HepG2 (cell line): Measurements from ENCODE around the gene LTA. TPM values are rescaled to one million over a fixed set of nuclear protein-coding genes. Genes with fewer than 3 reads are reported as not detected.

Source experiments
- ATAC-seq: fragments of 200-7000 bp; cut with Tn5 transposase; 3 replicates; pipeline ENCODE4 v1.9.1; 2020; ENCODE audit warnings: mild to moderate bottlenecking, moderate library complexity
- BruUV-seq: library from RNA; stranded (reverse); fragments of 400-500 nt; replicated peaks from 2 replicates; lab custom pipeline; 2021; lab: Mats Ljungman, UMichigan
- CTCF ChIA-PET: fragments of 300-600 bp; formaldehyde crosslinking; extraction: SDS; loops from one replicate; lab custom pipeline; 2021; ENCODE audit warnings: low total read pairs, inconsistent platforms, low intra/inter-chr PET ratio; lab: Yijun Ruan, JAX
- POLR2A ChIA-PET: fragments of 350-600 bp; sonication (Branson Sonifier 250); formaldehyde crosslinking; loops from one replicate; lab custom pipeline; 2020; ENCODE audit warnings: antibody characterized with exemption, inconsistent platforms; lab: Yijun Ruan, JAX
- DNase-seq: peaks from one replicate; pipeline ENCODE4 v3.0.0-alpha.2; 2015; ENCODE audit warnings: low spot score
- FAIRE-seq: peaks from 3 replicates; lab custom pipeline; 2011; peaks lifted over from hg19 to GRCh38; lab: Jason Lieb, UNC
- H2AFZ ChIP-seq: one replicate; pipeline ENCODE4 v1.6.1; 2011; ENCODE audit warnings: low read length, inconsistent platforms
- H3K27ac ChIP-seq: fragments of 300-600 bp; 3 replicates; pipeline ENCODE4 v1.8.0; 2011; ENCODE audit warnings: mixed run types, mild to moderate bottlenecking, mixed read lengths, low read length, inconsistent platforms; ENCODE audit not compliant: insufficient read depth; ENCODE audit errors: extremely low read length
- H3K27me3 ChIP-seq, 2 experiments: fragments of 200-600 bp in 1 of 2; 2 replicates in 1 of 2; 3 replicates in 1 of 2; pipeline versions ENCODE4 v1.6.0 to v1.8.0; 2011; ENCODE audit warnings: low read length in 2 of 2, mild to moderate bottlenecking in 2 of 2, moderate library complexity in 2 of 2, inconsistent platforms in 1 of 2; ENCODE audit not compliant: insufficient read depth in 2 of 2, control insufficient read depth in 1 of 2
- H3K36me3 ChIP-seq, 2 experiments: fragments of 200-600 bp in 1 of 2; replicated peaks in 1 of 2; 2 replicates in 1 of 2; 3 replicates in 1 of 2; pipeline versions ENCODE4 v1.5.1 to v1.8.0; 2011; ENCODE audit warnings: low read length in 2 of 2, inconsistent platforms in 1 of 2; ENCODE audit not compliant: insufficient read depth in 2 of 2, control insufficient read depth in 1 of 2
- H3K4me1 ChIP-seq: 2 replicates; pipeline ENCODE4 v1.5.1; 2012; ENCODE audit warnings: low read length, inconsistent platforms; ENCODE audit not compliant: insufficient read depth
- H3K4me2 ChIP-seq: 2 replicates; pipeline ENCODE4 v1.6.0; 2011; ENCODE audit warnings: low read depth, low read length, inconsistent platforms
- H3K4me3 ChIP-seq, 3 experiments: fragments of 200-600 bp in 1 of 3; sonication (generic), shearing (Covaris generic) in 1 of 3; replicated peaks in 1 of 3; 2 replicates each; pipeline ENCODE4 v1.5.1; 2011 to 2016; ENCODE audit warnings: low read length in 3 of 3, inconsistent platforms in 2 of 3, low read depth in 2 of 3, mild to moderate bottlenecking in 2 of 3, control low read depth in 1 of 3, mixed read lengths in 1 of 3; ENCODE audit not compliant: insufficient read depth in 1 of 3
- H3K79me2 ChIP-seq: one replicate; pipeline ENCODE4 v1.6.1; 2011; ENCODE audit warnings: low read length, inconsistent platforms; ENCODE audit not compliant: insufficient read depth
- H3K9ac ChIP-seq: 2 replicates; pipeline ENCODE4 v1.6.0; 2011; ENCODE audit warnings: mild to moderate bottlenecking, low read depth, low read length, inconsistent platforms; ENCODE audit not compliant: insufficient read depth
- H3K9me3 ChIP-seq: 2 replicates; pipeline ENCODE4 v1.5.1; 2012; ENCODE audit warnings: mild to moderate bottlenecking, low read length
- H4K20me1 ChIP-seq: 2 replicates; pipeline ENCODE4 v1.6.0; 2011; ENCODE audit warnings: inconsistent platforms, mild to moderate bottlenecking, low read length, moderate library complexity; ENCODE audit not compliant: insufficient read depth
- ARNTL ChIP-seq: sonication (generic); formaldehyde crosslinking; IDR thresholded peaks from 2 replicates; pipeline ENCODE4 v1.4.0; 2020; ENCODE audit warnings: mild to moderate bottlenecking, missing genetic modification reagents
- FOXA3 ChIP-seq: IDR thresholded peaks from 2 replicates; pipeline ENCODE4 v1.6.1; 2016; ENCODE audit warnings: missing genetic modification reagents, missing compliant biosample characterization
- NBN ChIP-seq: fragments of 450-650 bp; conservative IDR thresholded peaks from 2 replicates; pipeline ENCODE4 v1.6.1; 2017
- ZNF501 ChIP-seq: sonication (generic); formaldehyde crosslinking; IDR thresholded peaks from 2 replicates; pipeline ENCODE4 v1.5.1; 2020; ENCODE audit warnings: mild to moderate bottlenecking, moderate library complexity, missing genetic modification reagents
- ZNF724P ChIP-seq: sonication (generic); formaldehyde crosslinking; IDR thresholded peaks from 2 replicates; pipeline ENCODE4 v1.8.0; 2022; ENCODE audit warnings: missing genetic modification reagents, borderline replicate concordance
- whole genome bisulfite sequencing: methylation state at CpG from one replicate; pipeline ENCODE4 v1.1.6; 2017; ENCODE audit warnings: low lambda C conversion rate; 5-methylcytosine and 5-hydroxymethylcytosine counted together
- in situ Hi-C: cut with HindIII; loops from 2 replicates; pipeline ENCODE4 v1.10.0; 2017; ENCODE audit warnings: low pct_unique_long_range_greater_than_20kb; ENCODE audit not compliant: extremely low pct_ligation_motif_present
- intact Hi-C: fragments of 100-400 bp; cut with micrococcal nuclease; formaldehyde crosslinking; loops from one replicate; pipeline ENCODE4 v1.10.0; 2022; ENCODE audit not compliant: unreplicated experiment
- polyA plus RNA-seq, 8 experiments: library from polyadenylated mRNA; depleted of rRNA in 3 of 8; stranded (reverse) in 7 of 8; unstranded in 1 of 8; fragments of >200 nt; fragmentation: Illumina TruSeq in 4 of 8; extraction: Trizol in 4 of 8; gene quantifications; 2 replicates each; pipeline versions ENCODE4 v1.2.1 to v1.2.3, GENCODE V29; 2011 to 2016; ENCODE audit warnings: low read depth in 4 of 8, missing spikeins in 1 of 8, mixed read lengths in 1 of 8; ENCODE audit not compliant: insufficient read depth in 1 of 8
- total RNA-seq, 5 experiments: library from RNA; depleted of rRNA; stranded (reverse); fragments of >200 nt; fragmentation: Illumina TruSeq; extraction: Trizol; gene quantifications; 2 replicates each; pipeline ENCODE4 v1.2.3, GENCODE V29; 2016; ENCODE audit warnings: low read depth in 1 of 5

The LTA gene
- total and polyA plus RNA-seq, 2 of the 13 experiments (the other 11 are each of a cell fraction or from before 2014, with no cell fraction given) = 0.09 TPM; not detected in 1

GRCh38 chr6:31575335-31575901 is 3.3 kb downstream of the LTA start, which contains the start of gene TNF:
TNF (plus strand) TSS chr6:31575565; CDS start chr6:31575742, 177 bp downstream.
- peaks cover 4% of the 10 kb centered on the region for H3K4me1 ChIP-seq
- BruUV-seq = no TSS peak
- FAIRE-seq (no peak), ATAC-seq (no peak), DNase-seq (no peak)
- H3K4me3 ChIP-seq = no peak within 1 kb of the TSS
- H4K20me1 ChIP-seq = no peaks in the 10 kb centered on the region
- WGBS = 16% methylated on average over 19 of the region's 19 CpGs
- TF ChIP-seq FOXA3 = no peak
- no peak for TF ChIP-seq ARNTL (CRISPR knock-in tag)
- TF ChIP-seq ZNF501 = 0 out of 2 replicates have a peak, but pooled peaks have one; percentile 27
- H3K79me2 ChIP-seq = no peaks in the 10 kb centered on the region
- H2AFZ ChIP-seq = no peak within 1 kb of the TSS
- H3K9me3 ChIP-seq = no peaks in the 10 kb centered on the region
- H3K36me3 ChIP-seq = no peaks in the 10 kb centered on the region
- in situ Hi-C loops = no loop called here
- intact Hi-C loops = no loop called here
- H3K27me3 ChIP-seq = peaks cover 20 to 92% of the 10 kb centered on the region in 2 experiments
- H3K27ac ChIP-seq = no peak within 1 kb of the TSS
- H3K4me2 ChIP-seq = peak within 1 kb of the TSS; percentile 9; the same call in 1 of the 2 replicates
- no peak within 1 kb of the TSS for H3K9ac ChIP-seq
- ChIA-PET CTCF (no interaction called here), POLR2A (interaction anchor here (0.9 to 1.9 kb wide), 3 partner anchors 28 to 34 kb away, joined by 3 to 8 read pairs (median 4); partner anchors contain the start of genes DDX39B and NFKBIL1)

GRCh38 chr6:31575952-31576685 is 4.0 kb downstream of the LTA start:
- ChIA-PET CTCF (no interaction called here), POLR2A (interaction anchor here (0.9 to 2.3 kb wide), 5 partner anchors 8 to 89 kb away, joined by 3 to 9 read pairs (median 6); partner anchors contain the start of genes DDX39B, GPANK1 and NFKBIL1)
- 47% methylated on average over 8 of the region's 8 CpGs for WGBS
- ATAC-seq (no peak), DNase-seq (no peak), FAIRE-seq (no peak)
- H3K27ac ChIP-seq = no peak overlapping the region
- intact Hi-C loops (no loop called here), in situ Hi-C loops (no loop called here)
- H3K4me3 ChIP-seq = no peak overlapping the region
- no peak overlapping the region for H3K9ac ChIP-seq
- H3K4me1 ChIP-seq = peaks cover 8% of the 10 kb centered on the region
- TF ChIP-seq ZNF724P (CRISPR knock-in tag) (no peak), NBN (peak; percentile 69; the same call in 1 of the 2 replicates)
- H3K4me2 ChIP-seq = no peak overlapping the region
- no peaks in the 10 kb centered on the region for H3K9me3 ChIP-seq
- no peaks in the 10 kb centered on the region for H3K79me2 ChIP-seq
- no peaks in the 10 kb centered on the region for H3K36me3 ChIP-seq
- no TSS peak for BruUV-seq
- no peaks in the 10 kb centered on the region for H4K20me1 ChIP-seq
- H2AFZ ChIP-seq = no peak overlapping the region
- H3K27me3 ChIP-seq = peaks cover 20 to 96% of the 10 kb centered on the region in 2 experiments
